T-helper 2 cell (primary cell): ENCODE results near the gene RASD2.

Experiments used
- DNase-seq, 5 experiments: peaks; one replicate each; pipeline versions ENCODE4 v3.0.0 to v3.0.0-alpha.2; 2012 to 2022

RASD2 gene

DNA sequence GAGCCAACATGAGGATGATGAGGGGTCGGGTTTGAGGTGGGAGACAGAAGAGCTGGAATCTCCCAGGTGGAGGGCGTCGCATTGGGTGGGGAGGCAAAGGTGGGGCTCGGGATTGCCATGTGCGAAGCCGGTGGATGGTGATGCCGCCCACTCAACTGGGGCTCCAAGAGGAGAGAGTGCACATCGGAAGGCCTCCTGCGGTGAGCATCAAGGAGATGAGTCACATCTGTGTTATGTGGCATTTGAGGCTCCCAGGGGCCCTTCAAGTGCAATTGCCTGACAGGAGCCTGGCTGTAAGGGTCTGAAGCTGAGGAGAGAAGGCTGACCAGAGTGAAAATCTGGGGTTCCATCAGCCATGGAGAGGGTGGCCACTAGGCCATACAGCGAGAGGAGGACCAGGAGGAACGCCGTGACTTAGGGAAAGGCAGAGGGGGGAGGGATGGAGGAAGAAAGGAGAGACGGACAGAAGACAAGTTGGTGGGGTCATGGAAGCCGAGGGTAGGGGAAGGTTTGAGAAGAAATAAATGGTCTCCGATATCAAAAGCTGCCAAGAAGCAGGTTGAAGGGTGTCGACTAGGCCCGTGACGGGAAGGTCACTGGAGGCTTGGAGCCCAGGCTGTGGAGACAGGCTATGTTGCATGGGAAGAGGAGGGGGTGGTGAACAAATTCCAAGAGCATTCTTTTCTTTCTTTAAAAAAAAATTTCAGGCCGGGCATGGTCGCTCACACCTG, 21.3 kb downstream of the RASD2 start:
- no peak for DNase-seq

DNA sequence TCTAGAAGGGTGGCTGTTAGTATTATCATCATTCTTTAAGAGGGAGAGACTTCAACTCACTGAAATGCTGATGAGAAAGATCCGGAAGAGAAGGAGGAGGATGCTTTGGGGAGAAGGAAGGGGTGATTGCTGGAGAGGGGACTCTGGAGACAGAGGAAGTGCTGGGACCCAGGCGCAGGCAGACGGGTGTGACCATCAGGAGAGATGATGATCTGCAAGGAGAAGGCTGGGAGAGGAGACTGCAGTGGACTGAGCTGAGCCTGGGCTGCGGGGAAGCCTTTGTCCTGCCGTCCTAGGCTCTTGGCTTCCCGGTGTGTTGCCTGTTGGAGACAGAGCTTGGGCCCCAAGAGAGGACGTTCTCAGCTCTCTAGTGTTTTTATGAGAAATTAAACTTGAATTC, 22.6 kb downstream of the RASD2 start:
- no peak for DNase-seq

DNA sequence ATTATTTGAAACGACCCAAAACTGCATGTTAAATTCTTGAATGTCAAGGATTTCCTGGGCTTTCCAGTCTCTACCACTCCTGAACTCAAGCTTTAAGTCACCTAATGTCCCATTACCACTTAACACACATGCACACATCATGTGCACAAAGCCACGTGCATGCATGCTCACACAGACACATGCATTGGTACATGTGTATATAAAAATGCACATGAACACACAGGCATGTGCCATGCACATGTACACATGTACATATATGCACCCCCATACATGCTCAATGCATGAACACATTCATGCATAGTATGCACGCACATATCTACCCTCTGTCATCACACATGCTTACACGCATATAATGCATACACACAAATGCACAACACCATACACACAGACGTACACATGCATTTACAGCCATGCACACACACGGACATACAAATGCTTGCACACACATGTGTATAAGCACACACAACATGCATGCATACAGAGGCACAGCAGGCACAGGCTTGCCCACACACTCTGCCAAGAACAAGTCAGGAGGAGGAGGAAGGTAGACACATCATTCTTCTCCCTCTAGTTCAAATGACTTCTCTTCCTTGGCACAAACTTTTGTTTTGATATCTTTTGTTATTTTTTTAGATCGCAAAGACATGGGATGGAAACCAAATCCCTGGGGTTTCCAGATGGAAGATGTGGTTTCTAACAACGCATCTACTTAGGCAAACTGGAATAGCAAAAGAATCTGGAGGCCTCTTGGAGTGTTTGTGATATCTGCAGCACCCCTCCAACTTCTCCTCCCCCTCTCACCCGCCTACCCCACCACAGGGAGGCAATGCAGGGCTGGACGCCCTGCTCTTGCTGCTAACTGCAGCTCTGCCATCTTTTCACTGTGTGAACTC, 24.6 kb downstream of the RASD2 start:
- no peak for DNase-seq

DNA sequence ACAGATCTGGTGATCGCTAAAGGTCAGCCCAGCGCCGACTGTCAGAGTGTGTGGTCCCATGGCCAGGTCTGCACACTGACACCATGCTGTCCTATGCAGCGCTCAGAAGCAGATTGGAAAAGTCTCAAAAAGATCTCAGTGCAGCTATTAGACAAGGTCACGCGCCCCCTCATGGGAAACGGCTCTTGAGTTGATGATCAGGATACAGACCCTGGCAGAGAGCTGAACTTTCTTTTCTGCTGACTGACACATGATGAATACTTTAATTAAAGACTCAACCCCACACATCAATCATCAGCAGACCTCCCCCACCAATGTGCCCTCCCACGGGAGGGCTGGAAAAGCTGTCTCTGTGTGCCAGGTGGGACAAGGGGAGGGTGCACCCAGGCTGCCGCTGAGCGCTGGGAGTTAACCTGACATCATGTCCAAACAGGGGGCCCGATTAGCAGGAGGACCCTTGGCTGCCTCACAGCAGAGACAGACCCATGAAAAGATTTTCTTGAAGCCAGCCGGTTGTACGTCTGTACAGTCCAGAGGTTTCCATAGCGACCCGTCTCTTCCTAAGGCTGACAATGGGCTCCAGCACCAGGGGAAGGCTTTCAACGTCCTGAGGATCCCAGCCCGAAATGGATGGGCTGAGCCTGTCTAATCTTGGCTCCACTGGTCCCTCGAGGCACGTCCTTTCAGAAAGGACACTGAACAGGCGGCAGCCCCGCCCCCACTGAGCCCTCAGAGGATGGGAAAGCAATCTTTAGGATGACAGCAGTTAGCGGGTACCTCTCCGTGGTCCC, 26.9 kb downstream of the RASD2 start:
- DNase-seq = no peak

DNA sequence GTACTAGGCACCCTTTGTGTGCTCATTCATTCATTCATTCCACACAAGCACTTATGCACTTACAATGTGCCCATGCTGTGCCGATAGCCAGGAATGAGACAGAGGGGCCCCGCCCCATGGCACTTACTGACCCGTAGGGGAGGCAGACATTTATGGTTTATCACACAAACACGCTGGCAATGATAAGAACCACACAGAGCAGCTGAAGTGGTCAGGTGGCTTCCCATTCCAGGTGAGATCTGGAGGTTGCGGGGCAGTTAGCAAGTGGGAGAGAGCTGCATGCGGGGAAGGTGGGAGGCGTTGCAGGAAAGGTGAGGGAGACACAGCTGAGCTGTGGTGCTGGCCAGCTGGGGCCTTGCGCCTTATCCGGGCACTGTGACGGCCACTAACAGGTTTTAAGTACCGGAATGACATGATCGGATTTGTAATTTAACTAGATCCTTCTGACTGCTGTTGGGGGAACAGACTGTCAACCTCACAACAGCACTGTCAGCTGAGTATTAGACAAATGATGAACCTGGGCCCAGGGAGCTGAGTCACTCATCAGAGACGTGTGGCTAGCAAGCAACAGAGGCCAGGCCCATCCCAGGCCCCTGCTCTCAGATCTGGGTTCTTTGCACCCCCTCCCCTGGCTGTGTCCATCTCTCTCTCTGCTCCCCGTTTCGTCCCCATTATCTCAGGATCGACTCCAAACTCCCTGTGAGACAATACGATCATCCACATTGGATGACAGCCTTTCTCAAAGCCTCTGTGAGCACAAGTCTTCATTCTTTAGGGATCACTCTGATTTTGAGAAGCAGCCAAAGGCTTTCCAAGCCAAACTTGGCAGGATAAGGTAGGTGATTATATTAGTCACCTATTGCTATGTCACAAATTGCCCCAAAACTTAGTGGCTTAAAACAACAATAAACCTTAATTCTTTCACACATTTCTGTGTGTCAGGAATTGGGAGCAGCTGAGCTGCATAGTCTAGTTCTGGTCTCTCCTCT, 28.4 kb downstream of the RASD2 start:
- no peak for DNase-seq

DNA sequence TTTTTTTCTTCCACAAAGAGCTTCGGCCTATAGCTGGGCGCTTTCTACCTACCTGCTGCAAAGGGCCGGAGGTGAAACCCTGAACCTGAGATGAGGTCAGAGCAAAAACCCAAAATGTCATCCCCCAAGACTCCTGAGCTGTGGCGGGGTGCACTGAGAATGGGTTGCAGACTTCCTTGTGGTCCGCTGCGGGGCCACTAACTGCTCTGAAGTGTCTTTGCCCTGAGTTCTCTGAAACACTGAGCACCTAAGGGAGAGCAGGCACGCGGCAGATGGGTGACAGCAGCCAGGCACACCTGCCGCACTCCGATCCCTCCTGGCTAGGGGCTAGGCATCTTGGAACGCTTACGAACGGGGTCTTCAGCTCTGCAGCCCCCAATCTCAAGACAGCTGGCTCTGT, 29.3 kb downstream of the RASD2 start:
- no peak for DNase-seq

DNA sequence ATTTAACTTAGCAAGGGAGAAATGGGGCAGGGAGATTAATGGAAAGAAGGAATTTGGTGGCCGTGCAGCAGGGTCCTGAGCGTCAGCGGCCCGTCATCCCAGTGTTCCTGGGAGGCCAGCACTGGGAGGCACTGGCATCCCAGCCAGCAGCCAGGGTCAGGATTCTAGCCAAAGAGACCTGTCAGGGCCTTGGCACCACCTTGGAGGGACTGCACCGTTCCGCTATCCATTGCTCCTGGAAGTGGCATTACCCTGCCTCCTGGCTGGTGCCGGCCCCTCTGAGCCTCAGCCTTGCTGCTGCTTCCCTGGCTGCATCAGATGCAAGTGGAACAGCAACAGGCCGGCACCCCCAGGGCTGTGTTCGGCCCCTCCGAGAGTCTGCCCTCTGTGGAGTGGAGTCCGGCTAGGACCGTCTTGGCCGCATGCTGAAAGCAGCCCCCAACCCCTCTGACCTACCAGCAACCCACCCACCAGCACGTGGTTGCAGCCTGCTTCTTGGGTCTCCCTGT, 30.1 kb downstream of the RASD2 start:
- no peak for DNase-seq

DNA sequence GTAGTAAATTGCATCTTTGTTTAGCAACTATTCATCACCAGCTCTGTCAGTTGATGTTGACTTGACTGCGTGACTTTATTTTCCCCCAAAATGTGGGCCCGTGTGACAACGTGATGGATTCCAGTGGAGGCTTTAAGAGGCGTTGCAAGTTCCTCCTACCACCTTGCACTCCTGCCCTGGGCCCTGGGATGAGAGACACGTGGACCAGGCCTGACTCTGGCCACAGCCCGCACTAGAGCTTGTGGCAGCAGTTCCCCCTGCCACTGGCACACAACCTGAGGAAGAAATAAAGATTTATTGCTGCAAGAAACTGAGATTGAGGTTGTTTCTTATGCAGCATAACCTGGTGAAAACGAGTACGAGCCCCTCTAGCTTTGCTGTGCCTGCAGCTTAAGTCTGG, 31.9 kb downstream of the RASD2 start:
- DNase-seq = no peak

DNA sequence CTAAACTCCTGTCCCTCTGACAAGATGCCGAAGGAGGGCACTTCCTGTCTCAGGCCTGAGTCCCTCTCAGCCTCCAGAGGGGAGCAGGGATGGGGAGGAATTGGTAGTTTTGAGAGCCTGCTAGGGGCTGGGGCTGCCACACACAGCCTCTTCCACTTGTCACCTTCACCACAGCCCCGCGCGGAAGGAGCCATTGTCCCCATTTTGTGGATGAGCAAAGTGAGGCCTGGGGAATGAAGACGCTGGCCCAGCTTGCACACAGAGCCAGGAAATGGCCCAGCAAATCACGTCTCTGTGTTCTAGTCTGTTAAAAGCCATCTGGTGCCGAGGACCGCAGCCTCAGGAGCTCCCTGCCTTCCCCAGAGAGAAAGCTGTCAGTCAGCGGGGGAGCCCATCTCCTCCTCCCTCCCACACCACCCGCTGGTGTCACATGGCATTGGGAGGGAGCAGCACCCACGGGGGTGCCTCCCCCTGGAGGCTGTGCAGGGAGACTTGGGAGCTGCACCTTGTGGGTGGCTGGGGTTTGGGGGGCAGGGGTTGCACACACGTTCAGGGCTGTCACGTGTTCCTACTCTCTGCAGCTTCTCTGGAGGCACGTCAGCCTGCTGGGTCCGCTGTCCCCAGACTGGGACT, 34.6 kb downstream of the RASD2 start:
- peak in 1 of 5 experiments; percentile 15 for DNase-seq

DNA sequence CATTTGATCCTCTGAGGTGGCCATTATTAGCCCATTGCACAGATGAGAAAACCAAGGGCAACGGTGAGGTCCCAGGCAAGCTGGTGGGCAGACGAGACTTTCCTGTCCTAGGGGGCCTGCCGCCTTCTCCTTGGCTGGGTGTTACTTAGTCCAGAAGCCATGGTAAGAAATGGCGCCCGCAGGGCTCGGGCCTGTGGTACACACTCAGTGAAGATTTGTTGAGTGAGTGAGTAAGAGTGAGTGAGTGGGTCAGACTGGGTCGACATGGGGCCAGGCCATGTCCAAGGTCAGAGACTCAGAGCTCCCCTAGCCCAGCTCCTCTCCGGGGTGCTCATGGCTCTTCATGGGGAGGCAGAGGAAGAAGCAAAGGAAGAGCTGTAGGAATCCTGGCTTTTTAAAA, 36.0 kb downstream of the RASD2 start:
- no peak for DNase-seq

DNA sequence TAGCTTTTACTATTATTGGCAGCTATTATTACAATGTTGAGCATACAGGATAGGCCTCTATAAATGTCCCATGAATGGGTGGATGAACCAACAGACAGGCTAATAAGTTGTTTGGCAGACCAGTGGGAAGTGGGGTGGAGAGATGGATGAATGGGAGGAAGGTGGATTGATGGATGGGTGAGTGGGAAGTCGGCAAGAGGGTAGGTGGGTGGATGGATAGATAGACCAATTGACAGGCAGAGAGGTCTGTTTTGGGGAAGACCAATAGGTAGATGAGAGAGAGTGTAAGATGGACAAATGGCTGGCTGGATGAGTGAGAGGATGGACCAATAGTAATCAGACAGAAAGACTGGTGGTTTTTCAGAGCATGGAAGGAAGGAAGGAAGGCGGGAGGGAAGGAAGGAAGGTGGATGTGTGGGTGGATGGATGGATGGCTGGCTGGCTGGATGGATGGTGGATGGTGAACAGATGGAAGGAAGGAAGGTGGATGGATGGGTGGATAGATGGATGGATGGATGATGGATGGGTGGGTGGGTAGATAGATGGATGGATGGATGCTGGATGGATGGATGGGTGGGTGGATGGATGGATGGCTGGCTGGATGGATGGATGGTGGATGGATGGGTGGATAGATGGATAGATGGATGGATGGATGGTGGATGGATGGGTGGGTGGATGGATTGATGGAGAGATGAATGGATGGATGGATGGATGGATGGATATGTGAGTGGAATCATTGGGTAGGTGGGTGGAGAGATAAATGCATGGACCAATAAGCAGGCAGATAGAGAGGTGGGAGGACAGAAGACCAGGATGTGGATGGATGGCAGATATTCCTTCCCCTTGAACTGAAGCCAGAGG, 37.4 kb downstream of the RASD2 start:
- no peak for DNase-seq

DNA sequence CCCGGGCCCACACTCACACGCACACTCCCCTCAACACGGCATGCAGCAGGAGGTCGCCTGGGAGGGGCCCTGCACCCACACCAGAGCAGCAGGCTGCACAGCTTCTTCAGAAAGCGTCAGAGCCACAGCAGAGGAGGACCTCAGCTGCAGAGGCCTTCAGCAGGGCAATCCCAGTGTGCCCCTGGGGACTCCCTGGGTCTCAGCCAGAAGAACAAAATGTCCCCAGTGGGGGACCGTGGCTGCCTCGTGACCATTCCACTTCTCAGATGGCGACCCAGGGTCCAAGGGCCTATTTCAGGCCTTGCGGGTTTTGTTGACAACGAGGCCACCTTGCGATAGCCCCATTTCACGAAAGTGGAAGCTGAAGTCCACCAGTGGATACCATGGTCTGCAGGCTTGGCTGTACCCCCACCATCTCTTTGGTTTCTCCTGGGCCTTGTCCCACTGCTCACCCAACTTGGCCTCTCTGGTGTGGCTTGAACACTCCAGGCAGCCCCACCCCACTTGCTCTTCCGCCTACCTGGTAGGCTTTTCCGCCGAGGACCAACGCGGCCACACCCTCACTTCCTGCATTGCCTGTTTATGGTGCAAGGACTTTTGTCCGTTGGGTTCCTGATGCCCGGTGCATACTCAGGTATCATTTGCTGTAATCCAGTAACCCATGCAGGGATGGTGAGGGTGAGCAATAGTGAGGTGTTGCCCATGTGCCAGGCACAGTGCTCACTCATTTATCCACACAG, 38.4 kb downstream of the RASD2 start:
- no peak for DNase-seq

DNA sequence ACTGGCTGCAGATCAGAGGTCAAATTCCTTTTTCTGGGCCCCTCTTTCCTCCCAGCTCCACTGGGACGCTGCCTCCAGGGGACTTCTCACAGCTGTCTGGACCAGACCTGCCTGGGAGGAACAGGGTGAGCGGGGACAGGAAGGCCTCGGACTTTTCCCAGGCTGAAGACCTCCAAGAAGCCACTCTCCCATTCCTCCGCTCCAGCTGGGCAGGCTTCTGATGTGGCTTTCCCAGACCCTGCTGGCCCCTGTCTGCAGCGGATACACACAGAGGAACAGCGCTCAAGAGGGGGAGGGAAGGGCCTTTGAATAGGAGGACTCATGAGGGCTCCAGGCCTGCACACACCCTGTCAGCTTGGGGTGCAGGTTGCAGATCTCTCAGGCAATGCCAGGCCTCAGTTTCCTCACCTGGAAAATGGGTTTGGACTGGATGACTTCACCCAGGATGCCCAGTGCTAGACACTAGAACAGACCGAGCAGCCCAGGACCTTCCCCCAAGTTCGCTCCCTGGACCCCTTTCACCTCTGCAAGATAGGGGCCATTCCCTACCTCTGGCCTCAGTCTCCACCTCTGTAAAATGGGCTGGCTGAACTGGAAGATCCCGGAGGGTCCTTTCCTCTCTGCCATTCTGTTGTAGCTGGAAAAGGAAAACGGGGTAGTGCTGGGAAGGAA, 39.9 kb downstream of the RASD2 start:
- no peak for DNase-seq

DNA sequence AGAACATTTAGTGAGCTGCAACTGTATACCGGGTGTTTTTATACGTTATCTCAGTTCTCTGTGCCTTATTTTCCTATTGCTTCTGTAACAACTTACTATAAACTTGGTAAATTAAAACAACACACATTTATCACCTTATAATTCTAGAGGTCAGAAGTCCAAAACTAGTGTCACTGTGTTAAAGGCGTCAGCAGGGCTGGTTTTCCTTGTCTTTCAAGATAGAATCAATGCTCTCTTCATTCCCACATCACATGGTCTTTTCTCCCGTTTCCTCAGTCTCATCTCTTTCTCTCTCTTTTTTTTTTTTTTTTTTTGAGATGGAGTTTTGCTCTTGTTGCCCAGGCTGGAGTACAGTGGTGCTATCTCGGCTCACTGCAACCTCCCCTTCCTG, 40.4 kb downstream of the RASD2 start:
- no peak for DNase-seq

DNA sequence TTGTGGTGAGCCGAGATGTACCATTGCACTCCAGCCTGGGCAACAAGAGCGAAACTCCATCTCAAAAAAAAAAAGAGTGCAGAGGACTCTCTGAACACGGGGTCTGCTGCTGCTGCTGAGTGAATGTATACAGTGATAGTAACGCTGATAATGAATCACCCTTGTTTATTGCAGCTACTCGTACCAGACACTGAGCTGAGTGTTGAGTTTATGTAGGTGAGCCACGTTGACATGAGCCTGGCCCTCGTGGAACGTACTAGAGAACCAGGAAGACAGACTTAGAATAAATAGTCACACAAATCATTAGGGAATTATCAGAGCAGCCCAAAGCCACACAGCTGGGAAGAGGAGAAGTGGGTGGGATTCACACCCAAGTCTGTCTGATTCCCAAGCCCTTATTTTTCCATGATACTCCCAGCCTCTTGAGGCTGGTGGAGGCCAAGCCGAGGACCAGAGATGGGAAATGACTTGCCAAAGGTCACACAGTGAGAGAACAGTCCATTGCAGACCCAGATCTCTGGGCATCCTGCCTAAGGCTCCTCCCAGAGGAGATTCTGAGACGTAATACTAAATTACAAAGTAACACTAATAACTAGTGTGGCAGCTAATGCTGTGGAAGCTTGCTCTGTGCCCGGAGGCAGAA, 41.7 kb downstream of the RASD2 start:
- no peak for DNase-seq

DNA sequence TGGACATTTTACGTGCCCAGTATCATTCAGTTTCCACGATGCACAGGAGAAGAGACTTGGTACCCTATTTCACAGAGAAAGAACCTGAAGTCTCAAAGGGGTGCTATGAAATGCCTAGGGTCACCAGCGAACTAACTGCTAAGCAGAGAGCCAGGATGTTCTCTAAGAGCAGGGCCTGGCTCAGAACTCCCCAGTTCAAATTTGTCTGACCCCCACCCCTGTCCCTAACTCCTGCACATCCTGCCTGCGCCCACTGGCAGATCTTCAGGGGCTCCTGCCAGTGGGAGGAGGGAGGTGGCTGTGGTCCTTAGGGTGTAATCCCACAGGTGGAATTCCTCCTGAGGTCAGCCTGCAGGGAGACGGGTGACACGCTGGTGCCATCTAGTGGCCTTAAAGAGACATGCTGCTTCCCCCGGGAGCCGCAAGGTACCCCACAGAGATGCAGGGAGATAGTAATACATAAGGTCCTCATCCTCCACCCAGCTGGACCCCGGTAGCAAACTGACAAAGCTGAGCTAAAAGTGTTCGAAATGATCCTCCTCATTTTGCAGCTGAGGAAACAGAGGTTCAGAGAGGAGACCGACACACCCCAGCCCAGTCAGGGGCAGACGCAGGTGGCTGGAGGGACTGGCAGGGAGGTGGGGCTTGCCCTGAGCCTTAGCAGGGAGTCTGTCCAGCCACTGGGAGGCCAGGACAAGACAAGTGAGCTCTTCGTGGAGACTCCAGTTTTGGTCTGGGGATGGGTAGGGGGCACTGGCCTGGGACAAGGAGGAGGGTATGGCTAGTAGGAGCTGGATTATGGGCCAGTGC, 42.4 kb downstream of the RASD2 start:
- peak in 4 of 5 experiments; percentile 17 to 49 (median 28) for DNase-seq

DNA sequence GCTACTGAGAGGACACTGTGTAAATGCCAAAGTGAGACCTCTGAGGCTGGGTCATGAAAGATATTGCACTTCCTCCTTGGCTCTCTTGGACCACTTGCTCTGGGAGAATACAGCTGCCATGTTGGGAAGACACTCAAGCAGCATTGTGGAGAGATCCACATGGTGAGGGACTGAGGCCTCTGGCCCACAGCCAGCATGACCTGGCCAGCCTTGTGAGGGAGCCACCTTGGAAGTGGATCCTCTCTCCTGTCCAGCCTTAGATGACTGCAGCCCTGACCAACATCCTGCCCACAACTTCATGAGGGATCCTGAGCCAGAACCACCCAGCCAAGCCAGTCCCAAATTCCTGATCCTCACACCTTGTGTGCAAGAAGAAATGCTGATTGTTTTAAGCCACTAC, 46.1 kb downstream of the RASD2 start:
- DNase-seq = no peak

DNA sequence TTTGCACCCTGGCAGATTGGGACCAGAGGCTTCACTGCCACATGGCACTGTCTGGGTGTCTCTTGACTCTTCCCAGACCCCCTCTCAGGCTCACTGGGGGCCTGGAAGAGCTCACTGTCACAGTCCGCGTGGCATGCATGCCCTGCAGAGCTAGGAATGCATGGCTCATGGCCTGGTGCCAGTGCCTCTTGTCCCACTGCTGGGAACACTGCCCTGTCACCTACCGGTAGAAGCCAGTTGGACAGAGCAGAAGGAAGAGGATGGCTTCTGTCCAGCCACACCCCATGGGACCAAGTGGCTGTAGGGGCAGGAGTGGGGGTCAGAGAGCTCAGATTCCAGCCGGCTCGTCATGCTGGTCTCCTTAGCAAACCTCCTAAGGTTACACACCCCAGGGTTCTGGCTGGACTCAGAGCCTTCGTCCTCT, 46.8 kb downstream of the RASD2 start:
- no peak for DNase-seq
